ENCODE data around the gene HS3ST1.

- TF ChIP-seq CTCF (conservative IDR thresholded peaks at IDR 0.05; ENCODE audit: low read depth, low read length) (no peak), EZH2 (IDR thresholded peaks at IDR 0.05; ENCODE audit: low read length, unreplicated experiment) (no peak)
Measured at GRCh38 chr4:11430536-11430935, 1.8 kb upstream of the HS3ST1 start.

All from PC-3 (cell line).